HepG2 (cell line): ENCODE results near the gene DNAJA1. TPM values are rescaled to one million over a fixed set of nuclear protein-coding genes. Genes with fewer than 3 reads are reported as not detected.

Experiments
- ARID5B ChIP-seq: IDR thresholded peaks from 2 replicates; pipeline ENCODE4 v1.4.0; 2020; ENCODE audit warnings: mild to moderate bottlenecking, missing genetic modification reagents
- ATF7 ChIP-seq, 2 experiments: fragments of 450-650 bp in 1 of 2; sonication (generic) in 1 of 2; formaldehyde crosslinking in 1 of 2; IDR thresholded peaks; 2 replicates each; pipeline versions ENCODE4 v1.4.0 to v1.6.1; 2016 to 2020; ENCODE audit warnings: antibody characterized with exemption in 1 of 2, mild to moderate bottlenecking in 1 of 2, missing genetic modification reagents in 1 of 2
- CBX5 ChIP-seq: sonication (generic); formaldehyde crosslinking; IDR thresholded peaks from 2 replicates; pipeline ENCODE4 v1.4.0; 2020; ENCODE audit warnings: missing genetic modification reagents, borderline replicate concordance
- CENPBD1 ChIP-seq: sonication (generic); formaldehyde crosslinking; IDR thresholded peaks from 2 replicates; pipeline ENCODE4 v1.8.0; 2022; ENCODE audit warnings: missing genetic modification reagents, low read depth, mild to moderate bottlenecking, borderline replicate concordance
- FOSL2 ChIP-seq: sonication (generic); formaldehyde crosslinking; IDR thresholded peaks from 2 replicates; pipeline ENCODE4 v1.4.0; 2020; ENCODE audit warnings: missing genetic modification reagents
- GRHL1 ChIP-seq: sonication (generic); formaldehyde crosslinking; conservative IDR thresholded peaks from 2 replicates; pipeline ENCODE4 v1.8.0; 2022; ENCODE audit warnings: missing genetic modification reagents
- PATZ1 ChIP-seq: sonication (generic); formaldehyde crosslinking; IDR thresholded peaks from 2 replicates; pipeline ENCODE4 v1.4.0; 2020; ENCODE audit warnings: missing genetic modification reagents
- PAWR ChIP-seq: sonication (generic); formaldehyde crosslinking; IDR thresholded peaks from 2 replicates; pipeline ENCODE4 v1.4.0; 2020; ENCODE audit warnings: missing genetic modification reagents, mild to moderate bottlenecking, borderline replicate concordance
- POLR2G ChIP-seq: fragments of 200-400 bp; formaldehyde crosslinking; IDR thresholded peaks from 2 replicates; pipeline ENCODE4 v1.6.1; 2018; ENCODE audit warnings: mild to moderate bottlenecking, low read depth, low read length, moderate library complexity
- REL ChIP-seq: sonication (generic); formaldehyde crosslinking; conservative IDR thresholded peaks from 2 replicates; pipeline ENCODE4 v1.8.0; 2022; ENCODE audit warnings: mild to moderate bottlenecking, missing genetic modification reagents, moderate library complexity
- TEAD3 ChIP-seq: optimal IDR thresholded peaks from 2 replicates; pipeline ENCODE3; 2016; ENCODE audit warnings: borderline replicate concordance
- ZBTB37 ChIP-seq: sonication (generic); formaldehyde crosslinking; IDR thresholded peaks from 2 replicates; pipeline ENCODE4 v1.4.0; 2020; ENCODE audit warnings: mild to moderate bottlenecking, missing genetic modification reagents
- ZFYVE20 ChIP-seq: sonication (generic); formaldehyde crosslinking; IDR thresholded peaks from 2 replicates; pipeline ENCODE4 v1.8.0; 2023; ENCODE audit warnings: low read depth, mild to moderate bottlenecking, moderate library complexity, missing genetic modification reagents, borderline replicate concordance
- ZNF12 ChIP-seq: sonication (generic); formaldehyde crosslinking; IDR thresholded peaks from 2 replicates; pipeline ENCODE4 v1.5.0; 2020; ENCODE audit warnings: missing genetic modification reagents
- ZNF317 ChIP-seq: sonication (generic); formaldehyde crosslinking; IDR thresholded peaks from 2 replicates; pipeline ENCODE4 v1.5.0; 2020; ENCODE audit warnings: mild to moderate bottlenecking, missing genetic modification reagents
- ZNF552 ChIP-seq: sonication (generic); formaldehyde crosslinking; IDR thresholded peaks from 2 replicates; pipeline ENCODE4 v1.9.0; 2022; ENCODE audit warnings: missing genetic modification reagents, mild to moderate bottlenecking, borderline replicate concordance
- ZNF614 ChIP-seq: IDR thresholded peaks from 2 replicates; pipeline ENCODE4 v1.6.1; 2018; ENCODE audit warnings: missing biosample characterization, missing genetic modification reagents, inconsistent platforms, borderline replicate concordance
- polyA plus RNA-seq, 8 experiments: library from polyadenylated mRNA; depleted of rRNA in 3 of 8; stranded (reverse) in 7 of 8; unstranded in 1 of 8; fragments of >200 nt; fragmentation: Illumina TruSeq in 4 of 8; extraction: Trizol in 4 of 8; gene quantifications; 2 replicates each; pipeline versions ENCODE4 v1.2.1 to v1.2.3, GENCODE V29; 2011 to 2016; ENCODE audit warnings: low read depth in 4 of 8, missing spikeins in 1 of 8, mixed read lengths in 1 of 8; ENCODE audit not compliant: insufficient read depth in 1 of 8
- total RNA-seq, 5 experiments: library from RNA; depleted of rRNA; stranded (reverse); fragments of >200 nt; fragmentation: Illumina TruSeq; extraction: Trizol; gene quantifications; 2 replicates each; pipeline ENCODE4 v1.2.3, GENCODE V29; 2016; ENCODE audit warnings: low read depth in 1 of 5

Gene DNAJA1
- total and polyA plus RNA-seq, 2 of the 13 experiments (the other 11 are each of a cell fraction or from before 2014, with no cell fraction given): 95.9 to 306 TPM

GRCh38 chr9:33048054-33048465, 23.0 kb downstream of the DNAJA1 start (continued):
- TF ChIP-seq ARID5B (CRISPR knock-in tag) (peak; percentile 75), CBX5 (CRISPR knock-in tag) (no peak), POLR2G (0 out of 2 replicates have a peak, but pooled peaks have one; percentile 26), TEAD3 (CRISPR knock-in tag) (peak; percentile 41), ZNF614 (CRISPR knock-in tag) (peak; percentile 68; the same call in 1 of the 2 replicates), PATZ1 (CRISPR knock-in tag) (peak; percentile 69), ZNF552 (no peak), REL (CRISPR knock-in tag) (no peak), GRHL1 (CRISPR knock-in tag) (no peak), ZFYVE20 (CRISPR knock-in tag) (no peak), ZBTB37 (peak; percentile 87; the same call in 1 of the 2 replicates), ZNF12 (CRISPR knock-in tag) (peak; percentile 74; the same call in 1 of the 2 replicates), ZNF317 (CRISPR knock-in tag) (0 out of 2 replicates have a peak, but pooled peaks have one; percentile 42), ATF7 (IDR thresholded peaks at IDR 0.05) (no peak), ATF7 (CRISPR knock-in tag; IDR thresholded peaks at IDR 0.05) (no peak), PAWR (CRISPR knock-in tag) (no peak), FOSL2 (CRISPR knock-in tag) (peak; percentile 51; the same call in 1 of the 2 replicates), CENPBD1 (CRISPR knock-in tag) (no peak)
